Activated T-cell treated with anti-CD3 and anti-CD28 coated beads, Interleukin-2, amount 50 U/mL, for 72 hours (primary cell): ENCODE results near the gene PTF1A. TPM values are rescaled to one million over a fixed set of nuclear protein-coding genes. Genes with fewer than 3 reads are reported as not detected.

Experiments
- ATAC-seq, 2 donors: fragments of 150-1000 bp; cut with Tn5 transposase; replicated peaks in 1 of 2; 2 replicates each; pipeline ENCODE4 v1.10.0; 2021; ENCODE audit warnings: moderate library complexity in 2 of 2, mild to moderate bottlenecking in 1 of 2
- DNase-seq, 2 donors: peaks; one replicate each; pipeline ENCODE4 v3.0.0; 2021 to 2022; ENCODE audit warnings: mixed read lengths in 1 of 2
- H3K27ac Mint-ChIP-seq: one replicate; pipeline ENCODE4 v1.8.0; 2022; ENCODE audit warnings: mild to moderate bottlenecking, moderate library complexity, mixed read lengths
- H3K27me3 Mint-ChIP-seq: one replicate; pipeline ENCODE4 v1.8.0; 2022; ENCODE audit warnings: low read depth, mixed read lengths
- H3K36me3 Mint-ChIP-seq, 2 donors: one replicate each; pipeline ENCODE4 v1.8.0; 2022; ENCODE audit warnings: mixed read lengths in 2 of 2, mild to moderate bottlenecking in 1 of 2; ENCODE audit not compliant: insufficient read depth in 2 of 2
- H3K4me1 Mint-ChIP-seq: one replicate; pipeline ENCODE4 v1.8.0; 2022; ENCODE audit warnings: low read depth, mixed read lengths
- H3K4me3 Mint-ChIP-seq, 2 donors: one replicate each; pipeline ENCODE4 v1.8.0; 2022; ENCODE audit warnings: mild to moderate bottlenecking in 2 of 2, mixed read lengths in 2 of 2, moderate library complexity in 2 of 2
- H3K9me3 Mint-ChIP-seq, 2 donors: one replicate each; pipeline ENCODE4 v1.8.0; 2022; ENCODE audit warnings: mixed read lengths in 2 of 2
- total RNA-seq, 2 donors: library from RNA; stranded (reverse); gene quantifications; one replicate each; pipeline ENCODE4 v1.2.3, GENCODE V29; 2022

Gene PTF1A
- total RNA-seq, 2 donors from 2014 or later = not detected

- Mint-ChIP-seq H3K27me3 (peaks cover 76% of the 10 kb centered on the region), H3K4me1 (no peaks in the 10 kb centered on the region), H3K9me3 (no peaks in the 10 kb centered on the region), H3K4me3 (peak overlapping the region; percentile 40 to 68), H3K36me3 (no peaks in the 10 kb centered on the region), H3K27ac (peak overlapping the region; percentile 86)
- ATAC-seq (no peak), DNase-seq (no peak)
These were observed 1.4 kb downstream of the PTF1A start for GRCh38 chr10:23193435-23194074.

DNA sequence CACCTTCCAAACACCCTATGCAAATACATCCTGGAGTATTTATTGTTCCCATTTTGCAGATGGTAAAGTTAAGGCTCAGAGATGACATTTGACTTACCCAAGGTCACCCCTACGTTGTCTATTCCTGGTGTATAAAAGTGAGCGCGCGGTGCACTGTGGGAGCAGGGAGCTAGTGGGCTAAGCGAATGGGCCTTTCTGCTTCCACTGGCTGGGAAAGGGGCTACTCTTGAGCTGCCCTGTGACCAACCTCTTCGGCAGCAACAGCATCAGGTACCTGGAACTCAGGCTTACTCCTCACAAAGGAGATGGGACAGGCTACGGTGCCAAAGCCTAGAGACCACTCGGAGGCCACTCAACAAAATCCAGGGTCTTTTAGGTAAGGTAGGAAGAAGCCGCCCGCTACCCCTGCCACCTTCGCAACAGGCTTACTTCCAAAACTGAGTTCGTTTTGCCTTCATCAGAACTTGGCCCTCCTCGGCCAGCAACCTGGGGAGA is 2.4 kb downstream of the PTF1A start:
- Mint-ChIP-seq H3K4me3 (no peak overlapping the region), H3K27me3 (peaks cover 69% of the 10 kb centered on the region), H3K9me3 (no peaks in the 10 kb centered on the region), H3K4me1 (no peaks in the 10 kb centered on the region), H3K36me3 (no peaks in the 10 kb centered on the region), H3K27ac (no peak overlapping the region)
- ATAC-seq (no peak), DNase-seq (no peak)

GRCh38 chr10:23194966-23195845 is 3.1 kb downstream of the PTF1A start:
- H3K9me3 Mint-ChIP-seq = no peaks in the 10 kb centered on the region
- ATAC-seq = no peak
- H3K27ac Mint-ChIP-seq = no peak overlapping the region
- peaks cover 69% of the 10 kb centered on the region for H3K27me3 Mint-ChIP-seq
- no peaks in the 10 kb centered on the region for H3K36me3 Mint-ChIP-seq
- no peak overlapping the region for H3K4me3 Mint-ChIP-seq
- H3K4me1 Mint-ChIP-seq = no peaks in the 10 kb centered on the region
- DNase-seq = no peak

DNA sequence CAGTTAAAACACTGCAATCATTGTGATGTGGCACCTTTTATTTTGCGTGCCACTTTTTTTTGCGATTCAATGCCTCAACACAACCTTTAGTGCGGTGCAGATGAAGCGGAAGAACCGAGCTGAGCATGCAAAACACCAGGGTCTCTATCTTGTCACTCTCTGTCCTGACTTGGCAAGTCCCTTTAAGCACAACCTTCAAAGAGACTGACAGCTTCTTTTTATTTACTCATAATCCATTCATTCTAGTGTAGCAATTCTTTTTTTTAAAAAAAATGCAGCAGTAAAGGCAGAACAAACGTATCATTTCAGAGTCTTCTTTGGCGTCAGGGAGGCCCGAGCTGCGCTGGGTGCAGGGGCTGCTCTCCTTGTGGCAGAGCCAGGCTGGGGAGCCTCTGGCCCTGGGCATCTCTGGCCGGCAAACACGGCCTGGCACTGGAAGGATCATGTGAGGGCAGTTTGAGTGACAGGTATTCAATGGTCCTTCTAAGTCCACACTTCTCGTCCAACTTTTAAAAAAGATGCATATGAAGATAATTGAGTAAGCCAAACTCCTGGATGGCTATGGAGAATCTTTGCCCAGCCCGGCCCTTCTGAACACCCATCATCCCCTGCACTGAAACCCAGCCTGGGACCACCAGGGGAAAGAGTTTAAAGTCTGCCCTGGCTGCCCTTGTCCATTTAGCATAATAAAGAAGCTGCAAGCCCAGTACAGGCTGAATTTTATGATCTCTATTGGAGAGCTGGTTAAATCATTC is 3.9 kb downstream of the PTF1A start:
- no peak for ATAC-seq
- no peak overlapping the region for H3K27ac Mint-ChIP-seq

GRCh38 chr10:23196915-23197314 is 4.8 kb downstream of the PTF1A start:
- Mint-ChIP-seq H3K27ac (no peak overlapping the region), H3K4me3 (no peak overlapping the region), H3K36me3 (no peaks in the 10 kb centered on the region), H3K9me3 (no peaks in the 10 kb centered on the region), H3K27me3 (peaks cover 74% of the 10 kb centered on the region), H3K4me1 (no peaks in the 10 kb centered on the region)
- ATAC-seq = no peak
- no peak for DNase-seq

More for the DNA sequence above, 3.9 kb downstream of the PTF1A start:
- Mint-ChIP-seq H3K27me3 (peaks cover 69% of the 10 kb centered on the region), H3K4me1 (no peaks in the 10 kb centered on the region), H3K4me3 (no peak overlapping the region), H3K36me3 (no peaks in the 10 kb centered on the region), H3K9me3 (no peaks in the 10 kb centered on the region)
- no peak for DNase-seq

DNA sequence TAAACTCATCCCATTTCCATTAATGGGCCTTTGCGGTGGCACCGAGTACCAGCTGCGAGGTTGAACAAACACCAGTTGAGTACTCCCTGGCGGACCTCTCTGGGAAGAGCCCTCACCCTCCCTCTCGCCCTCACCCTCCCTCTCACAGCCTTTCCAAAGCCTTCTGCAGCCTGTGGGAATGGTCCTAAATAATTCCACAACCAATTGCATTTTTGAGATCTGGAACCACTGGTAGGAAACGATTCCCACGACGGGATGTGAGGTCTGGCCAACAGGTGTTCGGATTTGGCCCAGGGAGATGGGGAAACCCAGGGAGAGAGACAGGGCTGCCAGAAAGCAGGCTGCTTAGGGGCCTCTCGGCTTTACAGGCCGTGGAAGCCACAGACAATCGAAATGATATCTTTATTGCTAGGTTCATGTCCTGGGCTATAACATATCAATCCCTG is 5.3 kb downstream of the PTF1A start:
- peaks cover 79% of the 10 kb centered on the region for H3K27me3 Mint-ChIP-seq
- no peak overlapping the region for H3K4me3 Mint-ChIP-seq
- no peaks in the 10 kb centered on the region for H3K4me1 Mint-ChIP-seq
- no peak for DNase-seq
- no peaks in the 10 kb centered on the region for H3K36me3 Mint-ChIP-seq
- ATAC-seq = no peak
- no peaks in the 10 kb centered on the region for H3K9me3 Mint-ChIP-seq
- no peak overlapping the region for H3K27ac Mint-ChIP-seq

- Mint-ChIP-seq H3K9me3 (no peaks in the 10 kb centered on the region), H3K4me1 (no peaks in the 10 kb centered on the region), H3K27me3 (peaks cover 85% of the 10 kb centered on the region), H3K4me3 (no peak overlapping the region), H3K36me3 (no peaks in the 10 kb centered on the region), H3K27ac (no peak overlapping the region)
- no peak for ATAC-seq
- no peak for DNase-seq
These were observed 6.5 kb downstream of the PTF1A start for GRCh38 chr10:23198610-23198939.

DNA sequence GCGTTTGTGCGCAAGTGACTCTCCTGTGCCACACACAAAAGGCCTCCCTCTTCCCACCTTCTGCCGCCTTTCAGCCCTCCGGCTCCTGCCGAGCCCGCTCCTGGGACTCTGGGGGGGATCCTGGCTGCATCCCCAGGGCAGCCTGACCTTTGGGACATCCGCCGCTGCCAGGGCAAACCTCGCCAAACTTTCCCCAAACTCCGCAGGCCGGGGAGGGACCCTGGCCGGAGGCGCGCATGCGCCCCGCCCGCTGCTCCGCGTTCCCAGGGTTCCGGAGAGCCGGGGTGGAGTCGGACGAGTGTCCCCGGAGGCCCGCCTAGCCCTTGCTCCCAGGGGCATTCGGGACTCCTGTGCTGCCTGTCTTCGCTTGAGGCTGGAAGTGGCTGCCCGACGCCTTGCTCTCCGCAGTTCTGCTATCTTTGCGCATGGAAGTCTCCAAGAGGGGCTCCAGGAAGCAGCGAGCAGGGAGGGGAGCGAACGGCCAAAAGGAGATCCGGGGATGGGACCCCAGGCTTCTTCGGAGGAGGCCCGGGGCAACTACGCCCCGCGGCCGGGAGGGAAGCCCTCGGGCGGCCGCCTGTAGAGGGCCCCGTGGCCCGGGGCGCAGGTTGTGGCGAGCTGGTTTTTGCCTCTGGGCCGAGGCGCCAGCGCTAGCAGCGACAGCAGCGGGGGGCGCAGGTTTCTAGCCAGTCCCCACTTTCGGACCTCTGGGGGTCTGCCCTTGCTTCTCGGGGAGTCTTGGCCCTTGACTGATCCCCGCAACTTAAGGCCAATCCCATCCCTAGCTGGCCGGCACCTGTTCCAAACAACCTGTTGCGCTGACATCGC is 7.0 kb downstream of the PTF1A start:
- Mint-ChIP-seq H3K27me3 (peaks cover 85% of the 10 kb centered on the region), H3K27ac (no peak overlapping the region), H3K4me3 (no peak overlapping the region), H3K4me1 (no peaks in the 10 kb centered on the region), H3K36me3 (no peaks in the 10 kb centered on the region), H3K9me3 (no peaks in the 10 kb centered on the region)
- DNase-seq (no peak), ATAC-seq (no peak)

- no peak for ATAC-seq
- H3K4me1 Mint-ChIP-seq = no peaks in the 10 kb centered on the region
- no peaks in the 10 kb centered on the region for H3K36me3 Mint-ChIP-seq
- no peak for DNase-seq
- no peak overlapping the region for H3K27ac Mint-ChIP-seq
- H3K4me3 Mint-ChIP-seq = no peak overlapping the region
- no peaks in the 10 kb centered on the region for H3K9me3 Mint-ChIP-seq
- peaks cover 87% of the 10 kb centered on the region for H3K27me3 Mint-ChIP-seq
These were observed 7.8 kb downstream of the PTF1A start for GRCh38 chr10:23199768-23200511.

- Mint-ChIP-seq H3K9me3 (no peaks in the 10 kb centered on the region), H3K36me3 (no peaks in the 10 kb centered on the region), H3K4me1 (no peaks in the 10 kb centered on the region), H3K4me3 (no peak overlapping the region), H3K27me3 (peaks cover 82% of the 10 kb centered on the region), H3K27ac (no peak overlapping the region)
- no peak for ATAC-seq
- no peak for DNase-seq
These were observed 8.5 kb downstream of the PTF1A start for GRCh38 chr10:23200586-23200985.

DNA sequence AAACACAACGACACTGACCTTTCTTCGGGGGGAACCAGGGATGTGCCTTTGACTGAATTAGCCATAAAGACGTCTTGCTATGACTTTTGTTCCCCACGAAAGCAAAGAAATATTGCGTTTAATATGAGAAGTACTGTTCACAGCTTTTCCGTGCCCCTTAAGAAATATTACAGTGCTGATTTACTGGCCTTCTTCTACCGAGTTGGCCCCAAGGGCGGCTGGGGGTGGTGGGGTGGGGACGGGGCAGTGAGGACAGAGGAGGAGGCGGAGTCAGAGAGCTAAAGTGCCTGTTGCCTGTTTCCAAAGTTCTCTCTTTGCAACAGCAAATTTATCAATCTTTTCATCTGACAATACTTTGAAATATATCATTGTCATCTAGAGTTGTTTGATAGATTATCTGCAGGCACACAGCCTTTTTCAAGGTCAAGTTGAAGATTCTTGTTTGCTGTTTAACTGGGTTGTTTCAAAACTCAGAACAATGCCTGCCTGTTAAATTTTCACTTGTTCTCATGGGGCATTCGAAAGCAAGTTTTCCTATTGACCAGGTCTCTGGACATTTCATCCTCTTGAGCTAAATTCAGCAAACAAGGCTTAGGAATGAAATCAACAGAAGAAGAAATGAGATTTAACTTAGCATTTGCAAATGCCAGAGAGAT is 9.0 kb downstream of the PTF1A start:
- ATAC-seq = no peak
- Mint-ChIP-seq H3K27me3 (peaks cover 82% of the 10 kb centered on the region), H3K4me1 (no peaks in the 10 kb centered on the region)

DNA sequence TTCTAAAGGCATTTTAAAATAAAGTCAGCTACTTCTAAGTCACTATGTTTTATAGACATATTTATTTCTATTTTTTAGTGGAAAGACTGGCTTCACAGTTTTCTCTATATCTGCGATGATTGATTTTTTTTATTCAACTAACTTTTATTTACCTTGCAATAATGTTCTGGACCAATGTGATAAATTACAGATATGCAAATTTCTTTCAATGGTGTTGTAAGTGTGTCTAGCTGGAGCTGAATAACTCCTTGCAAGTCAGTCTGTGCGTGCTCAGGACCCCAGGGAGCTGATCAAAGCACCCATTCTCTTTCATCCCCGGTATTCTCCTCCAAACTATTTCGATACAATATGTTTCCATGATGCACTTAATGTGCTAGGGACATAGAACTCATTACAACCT is 9.7 kb downstream of the PTF1A start:
- no peak for ATAC-seq
- H3K27me3 Mint-ChIP-seq = peaks cover 75% of the 10 kb centered on the region
- no peaks in the 10 kb centered on the region for H3K36me3 Mint-ChIP-seq
- no peaks in the 10 kb centered on the region for H3K4me1 Mint-ChIP-seq
- DNase-seq = no peak
- no peaks in the 10 kb centered on the region for H3K9me3 Mint-ChIP-seq
- no peak overlapping the region for H3K4me3 Mint-ChIP-seq
- H3K27ac Mint-ChIP-seq = no peak overlapping the region

More for the DNA sequence above, 9.0 kb downstream of the PTF1A start:
- no peak for DNase-seq
- Mint-ChIP-seq H3K9me3 (no peaks in the 10 kb centered on the region), H3K4me3 (no peak overlapping the region), H3K27ac (no peak overlapping the region), H3K36me3 (no peaks in the 10 kb centered on the region)
